OCI-LY7 (cell line): ENCODE results near the gene GRID1.

Source experiments
- CTCF ChIP-seq: fragments of 200-600 bp; sonication (generic); conservative IDR thresholded peaks from 2 replicates; pipeline ENCODE4 v1.5.1; 2014; ENCODE audit warnings: mild to moderate bottlenecking, antibody characterized with exemption, low read length, moderate library complexity, mixed read lengths
- EZH2phosphoT487 ChIP-seq: fragments of 200-600 bp; sonication (generic); IDR thresholded peaks from 2 replicates; pipeline ENCODE4 v1.6.1; 2018; ENCODE audit warnings: low read depth, borderline replicate concordance, mild to moderate bottlenecking, mixed run types, antibody characterized with exemption, low read length, moderate library complexity, mixed read lengths

GRCh38 chr10:86357676-86358075, 8.9 kb downstream of the GRID1 start:
- TF ChIP-seq CTCF = no peak
- no peak for TF ChIP-seq EZH2phosphoT487
